SHP77 (cell line): ENCODE results near the gene CRTC3.
A peak's percentile ranks its signal among the peaks of the same experiment; 100 is the strongest.
"Not testable (repeated sequence)": the region's sequence is repeated elsewhere in the genome, so short reads cannot be mapped to it uniquely, and the experiment has no call there.

ENCODE experiments used
- DNase-seq, 2 experiments: peaks; one replicate each; lab custom pipeline; 2025; lab: John Stamatoyannopoulos, UW

CRTC3 gene

DNA sequence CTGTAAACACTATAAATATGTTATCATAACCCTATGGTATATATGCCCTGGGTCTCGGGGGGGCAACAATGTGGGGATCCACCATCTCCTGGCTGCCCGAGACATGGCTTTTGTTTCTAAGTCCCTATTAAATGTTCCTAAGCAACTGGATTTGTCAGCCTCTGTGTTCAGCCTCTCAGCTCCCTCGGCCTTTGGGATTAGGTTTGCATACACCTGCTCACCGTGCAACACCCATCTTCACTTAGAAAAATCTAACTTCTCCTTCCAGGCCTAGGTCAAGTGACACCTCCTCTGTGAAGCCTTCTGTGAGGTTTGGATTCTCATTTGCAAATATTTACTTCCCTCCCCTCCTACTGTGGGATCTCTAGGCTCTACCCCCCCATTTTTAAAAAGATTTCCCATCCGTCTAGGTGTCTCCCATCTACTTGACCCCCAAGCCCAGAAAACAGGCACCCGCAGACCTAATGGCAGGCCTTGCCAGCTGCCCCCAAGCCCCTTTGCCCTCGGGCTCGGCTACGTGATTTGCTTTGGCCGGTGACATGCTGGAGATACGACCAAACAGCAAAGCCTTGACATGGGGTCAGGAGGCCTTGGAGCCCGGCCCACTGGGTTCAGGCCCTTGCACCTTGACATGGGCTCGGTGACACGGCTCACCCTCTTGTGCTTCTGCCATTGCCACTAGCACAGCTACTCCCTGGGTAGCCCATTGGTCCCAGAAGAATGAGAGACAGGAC, 121.4 kb downstream of the CRTC3 start:
- no peak for DNase-seq

DNA sequence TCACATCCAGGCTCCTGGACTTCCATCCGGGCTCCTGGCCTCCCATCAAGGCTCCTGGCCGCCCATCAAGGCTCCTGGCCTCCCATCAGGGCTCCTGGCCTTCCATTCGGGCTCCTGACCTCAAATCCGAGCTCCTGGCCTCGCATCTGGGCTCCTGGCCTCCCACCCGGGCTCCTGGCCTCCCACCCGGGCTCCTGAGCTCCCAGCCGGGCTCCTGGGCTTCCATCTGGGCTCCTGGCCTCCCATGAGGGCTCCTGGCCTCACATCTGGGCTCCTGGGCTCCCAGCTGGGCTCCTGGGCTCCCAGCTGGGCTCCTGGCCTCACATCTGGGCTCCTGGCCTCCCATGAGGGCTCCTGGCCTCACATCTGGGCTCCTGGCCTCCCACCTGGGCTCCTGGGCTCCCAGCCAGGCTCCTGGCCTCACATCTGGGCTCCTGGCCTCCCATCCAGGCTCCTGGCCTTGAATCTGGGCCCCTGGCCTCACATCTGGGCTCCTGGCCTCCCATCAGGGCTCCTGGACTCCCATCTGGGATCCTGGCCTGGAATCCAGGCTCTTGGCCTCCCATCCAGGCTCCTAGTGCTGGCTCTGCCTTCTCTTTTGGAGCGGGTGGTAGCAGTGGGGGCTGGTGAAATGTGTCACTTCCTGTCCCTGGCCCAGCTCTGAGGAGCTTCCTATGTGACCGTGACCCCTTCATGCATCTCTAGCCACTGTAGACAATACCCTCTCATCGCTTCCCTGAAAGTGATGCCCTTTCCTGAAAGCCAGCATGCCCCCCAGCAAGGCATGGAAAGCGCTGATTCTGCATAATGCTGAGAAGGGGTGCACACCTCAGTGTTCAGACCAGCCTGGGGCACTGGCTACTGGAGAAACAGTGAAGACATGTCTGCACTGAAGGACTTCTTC, 124.8 kb downstream of the CRTC3 start:
- no peak for DNase-seq

DNA sequence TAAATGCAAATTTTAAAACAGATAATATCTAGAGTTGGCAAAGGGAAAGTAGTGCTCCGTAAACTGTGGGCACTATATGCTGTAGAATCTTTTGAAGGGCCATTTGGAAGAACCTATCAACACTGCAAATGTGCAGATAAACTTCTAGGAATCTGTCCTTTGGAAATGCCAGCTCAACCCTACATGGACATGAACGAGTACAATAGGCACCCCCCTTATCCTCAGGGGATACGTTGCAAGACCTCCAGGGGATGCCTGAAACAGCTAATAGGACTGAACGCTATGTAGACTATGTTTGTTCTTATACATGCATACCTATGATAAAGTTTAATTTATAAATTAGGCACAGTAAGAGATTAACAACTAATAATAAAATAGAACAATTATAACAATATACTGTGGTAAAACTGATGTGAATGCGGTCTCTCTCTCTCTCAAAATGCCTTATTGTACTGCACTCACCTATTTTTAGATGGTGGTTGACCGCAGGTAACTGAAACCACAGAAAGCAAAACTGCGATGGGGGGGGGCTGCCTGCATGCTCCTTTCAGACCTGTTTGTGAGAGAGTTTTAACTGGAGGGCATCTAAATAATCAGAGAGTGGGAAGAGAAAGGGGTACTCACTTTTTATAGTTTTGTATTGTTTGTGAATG, 127.9 kb downstream of the CRTC3 start:
- not testable (repeated sequence) for DNase-seq

DNA sequence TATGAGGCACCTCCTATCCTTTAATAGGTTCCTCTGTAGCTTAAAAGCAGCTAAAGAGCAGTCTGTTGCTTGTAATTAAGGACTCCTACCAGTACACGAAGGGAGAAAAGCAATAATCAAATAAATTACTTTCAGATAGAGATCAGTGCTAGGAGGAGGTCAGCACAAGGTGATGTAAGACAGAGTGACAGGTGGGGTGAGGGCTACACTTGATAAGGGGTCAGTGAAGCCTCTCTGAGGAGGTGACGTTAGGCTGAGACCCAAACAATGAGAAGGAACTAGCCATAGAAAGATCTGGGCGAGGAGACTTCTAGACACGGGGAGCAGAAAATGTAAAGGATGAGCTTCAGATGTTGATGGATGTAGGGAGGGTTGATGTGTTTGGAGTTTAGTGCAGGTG, 129.8 kb downstream of the CRTC3 start:
- no peak for DNase-seq

DNA sequence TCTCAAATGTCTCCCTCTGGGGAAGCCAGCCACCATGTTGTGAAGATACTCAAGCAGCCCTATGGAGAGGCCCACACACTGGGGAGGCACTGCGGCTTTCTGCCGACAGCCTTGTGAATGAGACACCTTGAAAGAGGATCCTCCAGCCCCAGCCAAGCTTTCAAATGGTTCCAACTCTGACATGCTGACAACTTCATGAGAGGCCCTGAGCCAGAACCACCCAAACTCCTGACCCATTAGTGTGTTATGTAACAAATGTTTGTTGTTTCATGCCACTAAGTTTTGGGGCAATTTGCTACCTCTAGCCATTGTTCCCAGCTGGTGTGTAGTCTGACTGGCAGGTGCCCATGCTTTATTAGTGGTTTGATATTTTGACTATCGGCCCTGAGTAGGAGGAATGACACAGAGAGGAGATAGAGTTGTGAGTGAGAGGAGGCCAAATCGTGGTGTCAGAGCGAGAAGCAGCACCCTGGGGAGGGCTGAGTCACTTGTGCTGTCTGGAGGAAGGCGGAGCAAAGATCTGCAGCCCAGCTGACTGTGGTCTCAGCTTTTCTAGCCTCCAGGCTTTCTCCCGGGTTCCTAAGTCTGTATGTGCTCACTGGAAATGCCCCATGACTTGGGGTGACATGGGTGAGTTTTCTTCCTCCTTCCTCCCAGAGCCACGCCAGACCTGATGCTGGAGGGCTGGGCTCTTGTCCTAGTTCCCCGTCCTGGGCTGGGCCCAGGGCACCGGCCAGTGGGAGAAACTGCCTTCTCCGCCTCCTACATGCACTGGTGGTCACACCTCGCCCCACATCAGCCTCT, 130.7 kb downstream of the CRTC3 start:
- DNase-seq = no peak

DNA sequence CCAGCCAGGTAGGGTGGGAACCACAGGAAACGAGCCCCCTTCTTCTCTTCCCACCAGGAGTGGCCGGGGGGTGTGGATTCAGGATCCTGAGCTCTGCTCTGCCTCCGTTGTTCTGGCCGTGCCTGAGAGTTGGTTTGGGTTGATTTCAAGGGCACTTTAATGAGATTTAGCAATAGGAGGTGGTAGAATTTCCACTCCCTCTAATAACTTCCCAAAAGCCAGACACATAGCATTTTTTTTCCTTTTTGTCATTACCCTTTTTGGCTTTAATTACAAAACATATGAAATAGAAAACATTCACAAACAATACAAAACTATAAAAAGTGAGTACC, 131.2 kb downstream of the CRTC3 start:
- DNase-seq = not testable (repeated sequence)

DNA sequence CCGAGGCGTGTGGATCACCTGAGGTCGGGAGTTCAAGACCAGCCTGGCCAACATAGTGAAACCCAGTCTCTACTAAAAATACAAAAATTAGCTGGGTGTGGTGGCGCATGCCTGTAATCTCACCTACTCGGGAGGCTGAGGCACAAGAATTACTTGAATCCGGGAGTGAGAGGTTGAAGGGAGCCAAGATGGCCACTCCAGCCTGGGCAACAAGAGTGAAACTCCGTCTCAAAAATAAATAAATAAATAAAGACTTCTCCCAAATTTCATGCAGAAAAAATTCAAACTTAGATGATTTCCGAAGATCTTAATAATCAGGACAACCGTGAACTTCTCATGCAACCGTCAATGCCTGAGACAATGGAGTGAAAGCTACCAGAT, 134.3 kb downstream of the CRTC3 start:
- not testable (repeated sequence) for DNase-seq

DNA sequence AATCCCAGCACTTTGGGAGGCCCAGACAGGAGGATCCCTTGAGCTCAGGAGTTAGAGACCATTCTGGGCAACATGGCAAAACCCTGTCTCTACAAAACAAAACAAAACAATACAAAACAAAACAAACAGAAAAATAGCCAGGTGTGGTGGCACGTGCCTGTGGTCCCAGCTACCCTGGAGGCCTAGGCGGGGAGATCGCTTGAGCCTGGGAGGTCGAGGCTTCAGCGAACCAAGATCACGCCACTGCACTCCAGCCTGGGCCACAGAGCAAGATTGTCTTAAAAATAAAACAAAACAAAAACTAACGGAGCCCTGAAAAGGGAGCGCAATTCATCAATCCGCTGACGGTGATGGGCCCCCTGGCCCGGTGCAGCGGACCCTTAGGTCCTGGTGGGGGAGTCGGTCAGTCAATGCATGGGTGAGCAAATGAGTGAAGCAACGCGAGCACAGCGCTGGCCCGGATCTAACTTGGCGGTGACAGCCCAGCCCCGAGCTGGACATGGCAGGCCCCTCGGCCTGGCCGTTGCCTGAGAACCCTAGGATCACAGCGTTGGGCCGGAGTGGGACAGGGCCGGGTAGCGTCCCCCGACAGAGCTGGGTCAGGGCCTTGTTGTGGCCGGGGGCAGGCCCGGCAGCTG, 135.0 kb downstream of the CRTC3 start:
- DNase-seq = peak; percentile 16 to 50

DNA sequence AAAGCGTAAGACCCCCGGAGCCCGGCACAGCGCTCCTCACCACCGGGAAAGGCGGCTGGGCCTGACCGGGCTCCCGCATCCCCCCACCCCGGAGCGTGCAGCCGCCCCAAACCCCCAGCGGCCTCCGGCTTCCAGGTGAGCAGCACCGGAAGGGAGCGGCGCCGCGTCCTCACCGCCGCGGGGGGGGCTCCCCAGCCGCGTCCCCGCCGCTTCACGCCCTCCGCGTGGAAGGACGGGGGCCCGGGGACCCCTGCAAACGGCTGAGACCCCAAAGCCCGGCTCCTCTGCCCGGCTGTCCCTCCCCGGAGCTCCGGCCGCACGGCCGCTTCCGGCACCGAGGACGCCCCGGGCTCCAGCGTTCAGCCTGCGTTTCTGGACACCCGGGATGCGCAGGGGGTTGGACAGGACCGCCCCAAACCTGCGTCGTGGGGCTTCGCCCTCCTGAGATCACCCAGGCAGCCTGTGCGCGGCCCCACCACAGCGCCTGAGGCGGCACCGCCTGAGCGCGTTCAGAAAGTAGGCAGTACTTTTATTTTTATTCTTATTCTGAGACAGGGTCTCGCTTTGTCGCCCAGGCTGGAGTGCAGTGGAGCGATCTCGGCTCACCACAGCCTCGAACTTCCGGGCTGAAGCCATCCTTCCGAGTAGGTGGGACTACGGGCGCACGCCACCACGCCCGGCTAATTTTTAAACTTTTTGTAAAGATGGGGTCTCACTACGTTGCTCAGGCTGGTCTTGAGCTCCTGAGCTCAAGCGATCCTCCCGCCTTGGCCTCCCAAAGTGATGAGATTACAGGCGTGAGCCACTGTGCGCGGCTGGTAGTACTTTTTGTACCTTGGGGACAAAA, 135.8 kb downstream of the CRTC3 start:
- peak; percentile 35 to 56 for DNase-seq

DNA sequence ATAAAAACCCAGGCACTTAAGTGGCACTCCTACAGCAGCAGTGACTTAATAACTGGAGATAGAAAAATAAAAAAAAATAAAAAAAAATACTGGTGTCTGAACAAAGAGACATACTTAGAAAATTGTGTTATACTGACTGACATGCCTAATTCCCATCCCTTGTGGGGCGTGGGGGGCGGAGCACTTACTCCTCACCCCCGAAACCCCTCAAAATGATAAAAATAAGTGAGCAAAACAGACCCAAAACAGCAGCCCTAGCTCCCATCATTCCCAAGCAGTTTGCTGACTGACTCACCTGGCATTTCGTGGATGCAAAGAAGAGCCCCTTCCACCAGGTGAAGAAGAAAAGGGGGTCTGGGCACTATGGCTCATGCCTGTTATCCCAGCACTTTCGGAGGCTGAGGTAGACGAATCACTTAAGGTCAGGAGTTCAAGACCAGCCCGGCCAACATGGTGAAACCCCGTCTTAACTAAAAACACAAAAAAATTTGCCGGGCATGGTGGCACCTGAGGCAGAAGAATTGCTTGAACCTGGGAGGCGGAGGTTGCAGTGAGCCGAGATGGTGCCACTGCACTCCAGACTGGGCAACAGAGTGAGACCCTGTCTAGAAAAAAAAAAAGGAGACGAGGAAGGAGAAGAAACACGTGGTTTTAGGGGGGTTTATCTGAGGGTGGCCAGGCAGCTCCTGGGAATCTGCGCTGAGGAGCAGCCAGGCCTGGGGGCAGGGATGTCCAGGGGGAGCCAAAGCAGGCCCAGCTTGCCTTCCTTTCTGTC, 136.6 kb downstream of the CRTC3 start:
- DNase-seq = no peak

DNA sequence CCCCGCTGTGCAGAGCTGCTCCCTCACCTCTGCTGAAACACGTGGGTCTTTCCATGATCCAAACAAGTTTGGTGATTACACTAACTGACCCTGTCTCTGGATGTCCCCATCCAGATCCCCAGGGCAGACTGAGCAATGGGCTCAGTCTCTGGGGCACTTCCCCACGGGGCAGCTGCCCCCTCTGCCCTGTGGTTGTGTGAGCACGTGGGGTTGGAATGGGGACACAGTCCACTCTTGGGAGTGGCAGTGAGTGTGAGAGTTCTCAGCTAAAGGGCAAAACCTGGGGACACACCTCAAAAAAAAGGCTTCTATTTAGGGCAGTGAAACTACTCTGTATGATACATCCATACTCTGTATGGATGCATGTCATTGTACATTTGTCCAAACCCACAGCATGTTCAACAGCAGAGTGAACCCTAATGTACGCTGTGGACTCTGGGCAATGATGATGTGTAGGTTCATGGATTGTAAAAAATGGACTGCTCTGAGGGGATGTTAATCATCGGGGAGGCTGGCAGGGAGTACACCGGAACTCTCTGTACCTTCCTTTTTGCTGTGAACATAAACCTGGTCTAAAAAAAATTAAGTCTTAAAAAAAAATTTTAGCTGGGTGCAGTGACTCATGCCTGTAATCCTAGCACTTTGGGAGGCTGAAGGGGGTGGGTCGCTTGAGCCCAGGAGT, 137.5 kb downstream of the CRTC3 start:
- no peak for DNase-seq

DNA sequence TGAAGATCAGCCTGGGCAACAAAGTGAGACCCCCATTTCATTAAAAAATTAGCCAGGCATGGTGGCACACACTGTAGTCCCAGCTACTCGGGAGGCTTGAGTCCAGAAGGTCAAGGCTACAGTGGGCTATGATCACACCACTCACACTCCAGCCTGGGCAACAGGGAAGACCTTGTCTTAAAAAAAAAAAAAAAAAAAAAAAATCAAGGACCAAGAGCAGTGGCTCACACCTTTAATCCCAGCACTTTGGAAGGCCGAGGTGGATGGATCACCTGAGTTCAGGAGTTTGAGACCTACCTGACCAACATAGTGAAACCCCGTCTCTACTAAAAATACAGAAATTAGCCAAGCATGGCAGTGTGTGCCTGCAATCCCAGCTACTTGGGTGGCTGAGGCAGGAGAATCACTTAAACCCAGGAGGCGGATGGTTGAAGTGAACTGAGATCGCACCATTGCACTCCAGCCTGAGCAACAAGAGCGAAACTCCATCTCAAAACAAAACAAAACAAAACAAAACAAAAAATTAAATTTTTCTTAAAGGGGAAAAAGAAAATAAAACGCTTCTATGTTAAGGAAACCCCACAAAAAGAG, 138.1 kb downstream of the CRTC3 start:
- DNase-seq = not testable (repeated sequence)

DNA sequence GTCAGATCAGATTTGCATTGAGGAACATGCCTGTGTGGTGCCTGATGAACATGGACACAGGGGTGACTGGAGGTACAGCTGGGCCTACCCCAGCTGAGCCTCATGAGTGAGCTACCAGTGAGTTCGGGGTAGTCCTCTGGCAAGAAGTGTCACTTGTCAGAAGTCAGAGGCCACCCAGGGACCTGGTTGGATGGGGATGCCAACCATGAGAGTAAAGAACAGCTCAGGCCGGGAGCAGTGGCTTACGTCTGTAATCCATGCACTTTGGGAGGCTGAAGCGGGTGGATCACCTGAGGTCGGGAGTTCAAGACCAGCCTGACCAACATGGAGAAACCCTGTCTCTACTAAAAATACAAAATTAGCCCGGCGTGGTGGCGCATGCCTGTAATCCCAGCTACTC, 140.9 kb downstream of the CRTC3 start:
- not testable (repeated sequence) for DNase-seq

DNA sequence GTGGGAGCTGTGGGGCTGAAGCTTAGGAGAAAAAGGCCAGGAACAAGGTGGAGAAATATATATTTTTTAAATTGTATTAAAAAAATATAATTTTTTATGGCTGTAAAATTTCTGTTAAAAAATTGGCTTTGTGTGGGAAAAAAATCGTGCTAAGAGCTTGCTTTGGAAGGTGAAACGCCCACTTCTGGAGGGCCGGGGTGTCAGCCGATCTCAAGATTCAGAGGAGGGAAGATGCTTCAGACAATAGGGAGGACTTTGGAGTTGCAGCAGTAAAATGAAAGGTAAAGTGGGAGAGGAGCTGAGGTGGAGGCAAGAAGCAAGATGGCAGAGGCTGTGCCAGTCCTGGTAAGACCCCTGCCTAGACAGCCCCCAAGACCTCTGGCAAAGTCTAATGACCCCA, 141.5 kb downstream of the CRTC3 start:
- DNase-seq = no peak

DNA sequence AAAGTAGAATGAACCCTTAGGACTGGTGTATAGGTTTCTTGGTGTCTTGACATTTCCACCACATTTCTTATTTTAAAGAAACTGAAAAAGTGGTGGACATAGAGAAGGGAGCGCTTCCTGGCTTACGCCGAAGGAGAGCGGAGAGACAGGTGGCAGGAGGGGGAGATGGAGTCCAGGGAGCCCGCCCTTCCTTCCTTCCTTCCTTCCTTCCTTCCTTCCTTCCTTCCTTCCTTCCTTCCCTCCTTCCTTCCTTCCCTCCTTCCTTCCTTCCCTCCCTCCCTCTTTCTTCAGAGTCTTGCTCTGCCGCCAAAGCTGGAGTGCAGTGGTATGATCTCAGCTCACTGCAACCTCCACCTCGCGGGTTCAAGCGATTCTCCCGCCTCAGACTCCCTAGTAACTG, 143.6 kb downstream of the CRTC3 start:
- DNase-seq = not testable (repeated sequence)

DNA sequence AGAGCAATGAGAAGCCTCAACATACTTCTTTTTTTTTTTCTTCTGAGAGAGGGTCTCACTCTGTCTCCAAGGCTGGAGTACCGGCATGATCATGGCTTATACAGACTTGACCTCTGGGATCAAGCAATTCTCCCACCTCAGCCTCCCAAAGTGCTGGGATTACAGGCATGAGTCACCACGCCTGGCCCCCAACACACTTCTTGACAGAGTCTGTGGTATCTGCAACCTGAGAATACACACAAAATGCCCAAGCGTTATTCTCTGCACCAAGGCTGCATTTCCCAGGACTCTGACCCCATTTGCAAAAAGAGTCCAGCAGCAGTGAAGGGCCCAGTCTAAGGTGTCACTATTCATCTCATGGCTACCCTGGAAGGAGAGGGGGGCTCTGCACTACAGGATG, 144.8 kb downstream of the CRTC3 start:
- DNase-seq = no peak

DNA sequence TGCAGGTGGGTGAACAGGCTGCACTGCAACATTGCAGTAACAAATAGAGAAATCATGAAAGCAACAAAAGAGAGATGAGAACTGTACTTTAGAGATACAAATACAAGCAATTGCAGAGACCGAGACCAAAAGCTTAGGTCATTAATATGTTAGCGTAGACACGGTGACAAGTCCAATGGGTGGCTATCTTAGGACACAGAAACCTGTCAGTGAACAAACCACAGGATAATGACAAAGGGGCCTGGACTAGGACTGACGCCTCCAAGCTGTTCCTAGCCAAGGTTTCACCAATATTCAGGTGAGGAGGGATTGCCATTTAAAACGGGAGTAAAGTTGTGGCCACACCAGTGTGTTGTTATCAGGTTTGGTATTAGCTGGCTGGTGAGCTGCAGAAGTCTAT, 145.7 kb downstream of the CRTC3 start:
- no peak for DNase-seq

DNA sequence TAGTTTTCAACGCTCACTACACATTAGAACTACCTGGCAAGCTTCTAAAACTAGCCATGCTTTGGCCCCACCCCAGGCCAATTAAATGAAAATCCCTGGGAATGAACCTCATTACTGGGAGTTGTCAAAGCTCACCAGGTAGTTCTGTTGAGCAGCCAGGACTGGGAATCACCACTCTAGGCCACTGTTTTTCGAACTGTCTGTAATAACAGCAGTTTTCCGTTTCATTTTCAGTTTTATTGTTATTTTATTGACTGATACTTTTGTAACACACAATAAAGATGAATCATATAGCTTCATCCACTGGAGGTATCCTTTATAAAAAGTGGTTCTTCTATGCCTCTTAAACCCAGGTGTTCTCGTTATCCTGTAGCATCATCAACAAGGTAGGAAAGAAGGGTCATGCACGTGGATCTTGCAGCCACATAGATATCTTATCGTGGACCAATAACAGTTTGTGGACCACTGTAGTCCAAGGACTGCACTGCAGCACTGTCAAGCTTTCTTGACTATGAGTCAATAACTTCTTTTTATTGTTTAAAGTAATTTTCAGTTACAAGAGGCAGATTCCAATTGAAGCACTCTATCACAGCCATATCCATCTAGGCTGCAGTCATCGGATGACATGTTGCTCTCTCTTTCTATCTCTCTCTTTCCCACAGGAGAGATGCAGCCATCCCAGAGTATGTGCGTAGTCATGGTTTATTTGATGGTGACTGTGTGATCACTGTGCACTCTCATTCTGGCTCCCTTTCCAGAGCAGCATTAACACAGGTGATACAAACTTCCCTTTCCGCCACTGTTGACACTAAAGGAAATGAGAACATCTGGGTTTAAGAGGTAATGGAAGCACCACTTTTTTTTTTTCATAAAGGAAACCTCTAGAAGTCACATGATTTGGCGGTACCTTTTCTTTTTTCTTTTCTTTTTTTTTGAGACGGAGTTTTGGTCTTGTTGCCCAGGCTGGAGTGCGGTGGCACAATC, 148.4 kb downstream of the CRTC3 start:
- no peak for DNase-seq
